Measurements from ENCODE around the gene GBF1. TPM values are rescaled to one million over a fixed set of nuclear protein-coding genes. Genes with fewer than 3 reads are reported as not detected.

The GBF1 gene
- total RNA-seq, 6 experiments from 2014 or later: 22.6 to 27.2 (median 23.7) TPM

Other genes with a start within 250 kb of the GBF1 start
- gene ARMH3, start 189.4 kb upstream of the GBF1 start, total RNA-seq: 10 to 100 TPM in 4 of 6 experiments, 1 to 10 TPM in 2; 8.5 to 13.4 (median 11.6) TPM
- 10 to 100 TPM in 2 of 6 experiments, 1 to 10 TPM in 4; 6.6 to 11.7 (median 8.4) TPM for gene HPS6, start 180.2 kb upstream of the GBF1 start, total RNA-seq
- gene LDB1, start 125.2 kb upstream of the GBF1 start, total RNA-seq: 10 to 100 TPM; 11.2 to 14.7 (median 13.0) TPM
- gene PPRC1, start 112.5 kb upstream of the GBF1 start, total RNA-seq: 10 to 100 TPM in 3 of 6 experiments, 1 to 10 TPM in 3; 7.9 to 18.2 (median 10.3) TPM
- gene NOLC1, start 93.1 kb upstream of the GBF1 start, total RNA-seq: 10 to 100 TPM; 16.0 to 60.2 (median 27.3) TPM
- not detected for gene ELOVL3, start 19.2 kb upstream of the GBF1 start, total RNA-seq
- not detected for gene PITX3, start 4.0 kb upstream of the GBF1 start, total RNA-seq
- gene NFKB2, start 150.2 kb downstream of the GBF1 start, total RNA-seq: 10 to 100 TPM in 4 of 6 experiments, 1 to 10 TPM in 2; 7.5 to 46.0 (median 19.4) TPM
- gene PSD, start 173.3 kb downstream of the GBF1 start, total RNA-seq: 1 to 10 TPM in 3 of 6 experiments, under 1 TPM in 3; 0.12 to 4.6 (median 1.3) TPM
- gene FBXL15, start 175.3 kb downstream of the GBF1 start, total RNA-seq: 10 to 100 TPM in 2 of 6 experiments, 1 to 10 TPM in 4; 5.6 to 22.9 (median 9.0) TPM
- 10 to 100 TPM; 23.0 to 32.1 (median 26.8) TPM for gene CUEDC2, start 187.0 kb downstream of the GBF1 start, total RNA-seq
- gene C10orf95, start 206.0 kb downstream of the GBF1 start, total RNA-seq: not detected

Measured in right lobe of liver (tissue), 5 donors.